ELR (cell line): ENCODE measurements around the gene GSN.

Source experiments
- DNase-seq: peaks from one replicate; pipeline ENCODE4 v3.0.0-alpha.2; 2015; ENCODE audit warnings: low read depth

The GSN gene

GRCh38 chr9:121323449-121324151 is 55.6 kb downstream of the GSN start:
- DNase-seq = no peak

GRCh38 chr9:121324316-121324715 is 56.4 kb downstream of the GSN start:
- no peak for DNase-seq

DNA sequence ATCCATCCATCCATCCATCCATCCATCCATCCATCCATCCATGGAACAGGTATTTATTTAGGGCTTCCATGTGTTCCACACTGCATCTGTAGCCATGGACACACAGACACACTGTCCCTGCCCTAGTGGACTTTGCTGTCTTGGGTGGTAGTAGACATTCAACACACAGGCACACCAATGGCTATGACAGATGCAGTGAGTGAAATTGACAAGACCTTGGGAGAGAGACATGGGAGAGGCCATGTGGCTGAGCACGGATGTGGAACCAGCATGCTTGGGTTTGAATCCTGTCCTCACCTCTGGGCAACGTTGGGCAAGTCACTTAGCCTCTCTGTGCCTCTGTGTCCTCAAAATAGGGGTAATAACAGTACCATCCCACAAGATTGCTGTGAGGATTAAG is 56.8 kb downstream of the GSN start:
- DNase-seq = no peak

DNA sequence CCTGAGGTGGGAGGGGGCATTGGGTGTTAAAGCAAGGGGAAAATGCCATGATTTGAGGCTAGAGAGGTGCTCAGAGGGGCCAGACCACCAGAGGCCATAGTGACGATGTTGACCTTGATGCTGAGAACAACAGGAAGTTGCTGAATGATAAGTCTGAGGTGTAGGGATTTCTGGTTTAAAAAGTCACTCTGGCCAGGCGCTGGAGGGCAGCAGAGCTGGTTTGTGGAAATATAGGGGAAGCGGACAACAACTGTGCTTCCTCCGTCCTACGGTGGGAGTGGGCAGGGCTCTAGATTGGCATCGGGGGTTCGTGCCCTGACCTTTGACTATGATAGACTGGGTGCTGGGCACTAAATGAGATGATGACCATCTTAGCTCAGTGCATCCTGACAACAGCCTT is 57.4 kb downstream of the GSN start:
- no peak for DNase-seq

DNA sequence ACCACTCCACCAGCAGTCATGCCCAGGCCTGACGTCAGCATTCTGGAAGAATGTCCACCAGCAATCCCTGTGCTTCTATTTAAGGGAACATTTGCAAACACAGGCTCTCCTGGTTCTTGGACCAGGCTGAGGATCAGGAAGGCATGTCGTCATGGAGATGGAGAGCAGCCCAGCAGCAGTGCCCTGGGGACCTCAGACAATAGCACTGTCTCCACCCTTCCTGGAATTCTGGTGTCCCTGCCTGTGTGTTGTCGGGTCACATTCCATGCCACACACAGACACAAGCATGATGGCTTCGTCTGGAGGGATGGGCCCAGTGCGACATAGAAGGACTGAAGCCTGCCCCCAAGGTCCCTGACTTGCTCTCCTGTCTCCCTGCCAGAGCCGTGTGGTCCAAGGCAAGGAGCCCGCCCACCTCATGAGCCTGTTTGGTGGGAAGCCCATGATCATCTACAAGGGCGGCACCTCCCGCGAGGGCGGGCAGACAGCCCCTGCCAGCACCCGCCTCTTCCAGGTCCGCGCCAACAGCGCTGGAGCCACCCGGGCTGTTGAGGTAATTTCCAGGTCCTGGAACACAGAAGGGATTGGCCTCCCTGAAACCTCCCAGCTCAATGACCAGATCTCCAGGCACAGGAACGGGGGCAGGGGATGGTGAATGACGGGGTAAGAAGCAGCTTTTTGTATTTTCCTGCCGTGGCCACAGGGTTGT is 58.3 kb downstream of the GSN start:
- no peak for DNase-seq

- no peak for DNase-seq
Measured at GRCh38 chr9:121326901-121327613, 59.1 kb downstream of the GSN start.

- no peak for DNase-seq
Measured at GRCh38 chr9:121328476-121328875, 60.5 kb downstream of the GSN start.

- DNase-seq = no peak
Measured at GRCh38 chr9:121328876-121329681, 61.1 kb downstream of the GSN start.

GRCh38 chr9:121331549-121331948 is 63.6 kb downstream of the GSN start:
- DNase-seq = no peak

DNA sequence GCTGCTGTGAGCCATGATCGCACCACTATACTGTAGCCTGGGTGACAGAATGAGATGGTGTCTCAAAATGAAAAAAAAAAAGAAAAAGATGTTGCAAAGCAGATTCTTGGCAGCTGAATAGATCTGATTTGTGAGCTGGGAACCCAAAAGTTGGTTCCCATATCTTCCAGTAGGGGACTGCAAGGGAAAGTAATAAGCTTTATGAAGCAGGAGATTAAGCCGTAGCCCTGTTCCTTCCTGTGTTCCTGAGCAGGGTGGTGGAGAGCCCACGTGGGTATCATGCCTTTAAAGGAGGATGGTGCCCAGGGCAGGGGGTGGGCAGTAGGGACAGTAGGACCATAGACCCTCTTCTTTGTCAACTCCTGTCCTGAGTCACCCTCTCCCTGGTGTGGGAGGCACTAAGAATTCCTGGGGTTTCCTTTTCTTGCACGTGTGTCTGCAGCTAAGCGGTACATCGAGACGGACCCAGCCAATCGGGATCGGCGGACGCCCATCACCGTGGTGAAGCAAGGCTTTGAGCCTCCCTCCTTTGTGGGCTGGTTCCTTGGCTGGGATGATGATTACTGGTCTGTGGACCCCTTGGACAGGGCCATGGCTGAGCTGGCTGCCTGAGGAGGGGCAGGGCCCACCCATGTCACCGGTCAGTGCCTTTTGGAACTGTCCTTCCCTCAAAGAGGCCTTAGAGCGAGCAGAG is 64.2 kb downstream of the GSN start:
- DNase-seq = peak; percentile 56

GRCh38 chr9:121333950-121334773 is 66.2 kb downstream of the GSN start:
- DNase-seq = no peak

DNA sequence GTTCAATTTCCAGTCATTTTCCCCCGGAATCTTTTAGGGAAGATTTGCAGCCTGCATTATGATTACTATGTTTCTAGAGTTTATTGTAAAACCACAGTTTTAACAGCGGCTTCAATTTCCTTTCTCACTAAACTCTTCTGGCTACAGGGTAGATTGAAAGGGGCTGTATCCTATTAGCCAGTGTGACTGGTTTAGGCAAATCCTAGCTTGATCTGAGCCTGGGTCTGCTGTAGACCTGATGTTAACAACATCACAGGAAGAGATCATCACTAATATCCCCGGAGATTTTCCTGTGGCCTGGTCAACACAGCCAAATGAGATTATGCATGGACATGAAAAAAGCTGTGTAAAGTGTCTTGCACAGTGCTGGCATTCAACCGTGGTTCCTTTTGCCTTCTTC is 68.7 kb downstream of the GSN start:
- DNase-seq = no peak

DNA sequence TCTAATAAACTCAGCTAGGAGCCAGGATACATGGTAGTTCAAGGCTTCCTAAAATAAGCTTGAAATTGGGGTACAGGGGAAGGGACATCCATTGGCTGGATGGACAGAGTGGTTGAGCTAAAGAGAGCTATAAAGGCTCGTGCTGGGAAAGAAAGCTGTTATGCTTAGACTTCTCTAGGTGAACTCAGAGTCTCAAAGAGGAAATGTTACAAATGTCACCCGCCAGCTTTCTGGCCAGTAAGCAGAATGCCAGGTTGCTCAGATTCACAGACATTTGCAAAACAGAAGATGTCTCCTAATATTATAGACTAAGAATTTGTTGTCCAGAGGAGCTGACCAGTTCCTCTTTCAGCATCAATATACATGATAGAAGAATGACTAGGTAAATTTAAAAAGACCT is 71.5 kb downstream of the GSN start:
- no peak for DNase-seq

DNA sequence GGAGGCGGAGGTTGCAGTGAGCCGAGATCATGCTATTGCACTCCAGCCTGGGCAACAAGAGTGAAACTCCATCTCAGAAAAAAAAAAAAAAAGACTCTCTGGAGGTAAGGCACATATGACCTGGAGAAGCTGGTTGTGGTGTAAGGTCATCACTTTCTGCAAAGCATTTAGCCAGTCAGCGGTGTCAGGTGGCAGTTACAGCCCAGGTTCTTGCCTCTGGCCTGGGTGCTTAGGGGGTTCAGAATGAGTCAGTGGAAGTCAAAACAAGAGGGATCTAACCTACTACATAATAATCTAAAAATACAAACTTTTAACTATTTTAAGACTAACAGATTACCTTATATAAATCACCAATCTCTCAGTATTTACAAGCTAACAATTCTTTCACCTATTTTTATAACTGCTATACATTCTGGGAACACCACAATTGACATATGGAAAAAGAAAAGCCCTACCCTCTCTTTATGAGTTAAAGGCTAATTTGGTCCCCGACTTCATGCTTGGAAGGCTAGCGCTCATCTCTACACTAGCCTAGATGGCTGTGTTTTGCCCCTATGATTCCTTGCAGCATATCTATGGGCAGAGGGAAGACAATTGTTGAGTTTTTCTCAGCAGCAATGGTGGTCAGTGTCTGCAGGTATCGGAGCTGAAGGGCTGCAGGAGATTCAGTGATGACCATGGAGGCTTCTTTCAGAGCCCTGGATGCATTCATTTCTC is 72.9 kb downstream of the GSN start:
- no peak for DNase-seq

DNA sequence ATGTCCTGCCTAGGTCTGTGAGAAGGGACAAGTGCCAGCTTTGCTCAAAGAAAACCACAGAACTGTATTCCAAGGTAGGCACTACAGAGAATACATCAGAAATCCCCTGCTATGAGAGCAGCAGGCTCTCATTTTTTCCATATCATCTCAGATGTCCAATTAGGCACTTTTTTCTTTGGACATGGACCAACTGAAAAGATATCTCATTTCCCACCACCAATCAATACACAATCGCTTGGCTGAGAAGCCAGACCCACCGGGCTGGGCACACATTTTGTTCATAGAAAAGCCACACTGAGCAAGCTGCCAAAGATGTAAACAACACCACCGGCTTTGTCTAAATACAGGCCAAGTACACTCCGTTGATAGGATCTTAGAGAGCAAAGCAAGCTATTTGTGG is 76.2 kb downstream of the GSN start:
- DNase-seq = no peak

DNA sequence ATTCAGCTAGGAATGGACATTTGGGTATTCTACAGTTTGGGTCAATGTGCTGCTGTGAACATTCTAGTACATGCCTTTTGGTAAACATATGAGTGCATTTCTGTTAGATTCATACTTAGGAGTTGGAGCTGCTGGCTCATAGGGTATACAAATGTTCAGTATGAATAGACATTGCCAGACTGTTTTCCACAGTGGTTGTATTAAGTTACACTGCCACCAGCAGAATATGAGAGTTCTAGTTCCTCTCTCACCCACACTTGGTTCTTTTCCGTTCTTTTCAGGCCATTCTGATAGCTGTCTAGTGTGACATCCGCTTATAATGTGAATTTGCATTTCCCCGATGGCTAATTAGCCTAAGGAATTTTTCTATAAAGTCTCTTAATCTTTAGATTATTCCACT is 77.1 kb downstream of the GSN start:
- DNase-seq = no peak

DNA sequence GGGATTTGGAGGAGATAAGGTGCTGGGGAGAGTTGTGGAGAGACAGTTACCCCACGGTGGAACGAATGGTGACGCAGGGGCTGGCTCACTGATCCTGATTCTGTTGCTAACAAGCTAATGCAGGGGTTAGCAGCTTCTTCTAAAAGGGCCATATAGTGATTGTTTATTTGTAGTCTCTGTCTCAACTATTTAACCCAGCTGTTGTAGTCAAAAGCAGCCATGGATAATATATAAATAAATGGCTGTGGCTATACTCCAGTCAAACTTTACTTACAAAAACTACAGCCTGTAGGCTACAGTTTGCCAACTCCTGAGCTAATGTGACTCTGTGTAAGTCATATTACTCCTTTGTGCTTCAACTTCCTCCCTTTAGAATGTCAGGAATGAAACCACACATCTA is 80.3 kb downstream of the GSN start:
- DNase-seq = no peak

DNA sequence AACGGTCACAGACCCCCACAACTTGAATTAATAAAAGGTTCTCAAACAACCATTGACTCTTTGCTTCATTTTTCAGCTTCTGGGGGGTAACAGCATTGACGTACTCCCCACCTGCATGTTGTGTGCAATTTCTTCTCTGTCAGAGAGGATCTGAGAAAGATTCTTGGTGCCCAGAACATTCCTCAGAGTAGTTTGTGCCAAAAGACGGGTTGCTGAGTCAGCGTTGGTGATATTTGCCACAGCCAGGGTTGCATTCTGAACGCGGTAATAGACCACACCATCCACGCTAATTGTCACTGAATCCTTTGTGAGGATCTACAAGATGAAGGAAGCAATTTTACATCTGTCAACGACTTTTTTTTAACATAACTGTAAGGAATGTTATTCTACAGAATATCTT is 81.0 kb downstream of the GSN start:
- DNase-seq = no peak

DNA sequence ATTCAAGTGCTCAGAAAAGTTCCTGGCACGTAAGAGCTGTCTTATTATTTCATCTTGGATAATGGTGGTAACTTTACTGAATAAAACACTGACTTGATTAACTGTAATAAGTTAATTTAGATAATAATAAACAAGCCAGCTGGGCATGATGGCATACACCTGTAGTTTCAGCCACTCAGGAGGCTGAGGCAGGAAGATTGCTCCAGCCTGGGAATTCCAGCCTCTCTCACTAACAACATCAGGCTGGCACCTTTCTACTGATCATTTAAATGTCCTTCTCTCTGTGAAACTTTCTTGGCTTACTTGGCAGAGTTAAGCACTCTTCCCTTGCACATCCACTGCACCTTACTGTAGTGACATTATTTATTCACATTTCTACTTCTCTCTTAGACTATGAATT is 82.1 kb downstream of the GSN start:
- no peak for DNase-seq

DNA sequence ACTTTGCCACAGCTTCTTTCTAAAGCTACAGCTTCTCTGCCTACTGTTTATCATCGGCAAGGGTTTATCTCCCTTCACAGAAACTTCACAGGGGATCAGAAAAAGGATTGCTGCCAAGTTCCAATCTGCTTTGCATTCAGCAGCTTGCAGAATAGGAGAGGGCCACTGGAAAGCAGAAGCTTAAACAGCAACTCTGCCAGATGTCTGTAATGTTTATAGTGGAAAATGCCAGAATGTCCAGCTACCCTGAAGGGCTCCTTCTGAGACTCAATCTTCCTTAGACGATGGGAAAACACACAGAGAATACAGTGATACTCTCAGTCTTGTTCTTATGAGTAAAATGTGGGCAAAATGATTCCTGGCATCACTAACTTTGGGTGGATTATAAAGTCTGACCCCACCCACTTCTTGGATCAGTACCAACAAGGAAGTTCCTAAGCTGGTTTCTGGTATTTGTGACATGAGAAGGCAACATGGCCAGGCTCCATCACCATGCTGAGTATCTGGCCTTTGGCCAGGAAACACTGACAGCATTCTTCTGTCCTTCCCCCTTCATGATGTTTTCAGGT is 83.1 kb downstream of the GSN start:
- peak; percentile 64 for DNase-seq
